HuH-7.5 (cell line): ENCODE data around the gene TMED8.
A peak's percentile ranks its signal among the peaks of the same experiment; 100 is the strongest.
"Not testable (repeated sequence)": the region's sequence is repeated elsewhere in the genome, so short reads cannot be mapped to it uniquely, and the experiment has no call there.

Experiments used
- DNase-seq: peaks from one replicate; pipeline ENCODE4 v3.0.0; 2011; ENCODE audit warnings: low spot score

The TMED8 gene

GRCh38 chr14:77322250-77322902, 54.5 kb downstream of the TMED8 start:
- no peak for DNase-seq

- DNase-seq = peak; percentile 73
Measured at GRCh38 chr14:77320238-77320935, 56.5 kb downstream of the TMED8 start, which contains the start of gene POMT2. TSS of gene POMT2 (minus strand) at chr14:77320883. CDS start at chr14:77320681, 202 bp downstream.

GRCh38 chr14:77319422-77319821, 57.5 kb downstream of the TMED8 start:
- DNase-seq = no peak

GRCh38 chr14:77318756-77319155, 58.1 kb downstream of the TMED8 start:
- DNase-seq = not testable (repeated sequence)

GRCh38 chr14:77318006-77318553, 58.8 kb downstream of the TMED8 start:
- no peak for DNase-seq

GRCh38 chr14:77316872-77317301, 60.0 kb downstream of the TMED8 start:
- DNase-seq = no peak

GRCh38 chr14:77316195-77316505, 60.7 kb downstream of the TMED8 start:
- DNase-seq = no peak

GRCh38 chr14:77314539-77315457, 62.1 kb downstream of the TMED8 start:
- DNase-seq = no peak

GRCh38 chr14:77314043-77314442, 62.9 kb downstream of the TMED8 start:
- no peak for DNase-seq

- no peak for DNase-seq
Measured at GRCh38 chr14:77313371-77313770, 63.5 kb downstream of the TMED8 start.

GRCh38 chr14:77311217-77311616, 65.7 kb downstream of the TMED8 start:
- no peak for DNase-seq

- no peak for DNase-seq
Measured at GRCh38 chr14:77310026-77310425, 66.9 kb downstream of the TMED8 start.

- DNase-seq = no peak
Measured at GRCh38 chr14:77309131-77309530, 67.8 kb downstream of the TMED8 start.

GRCh38 chr14:77306851-77307496, 69.9 kb downstream of the TMED8 start:
- DNase-seq = no peak

- DNase-seq = no peak
Measured at GRCh38 chr14:77306416-77306815, 70.5 kb downstream of the TMED8 start.

GRCh38 chr14:77305696-77306095, 71.2 kb downstream of the TMED8 start:
- no peak for DNase-seq

- peak; percentile 42 for DNase-seq
Measured at GRCh38 chr14:77303417-77304156, 73.3 kb downstream of the TMED8 start.

- DNase-seq = no peak
Measured at GRCh38 chr14:77302926-77303325, 74.0 kb downstream of the TMED8 start.

- peak; percentile 43 for DNase-seq
Measured at GRCh38 chr14:77301103-77301502, 75.8 kb downstream of the TMED8 start.

GRCh38 chr14:77299771-77300170, 77.1 kb downstream of the TMED8 start:
- DNase-seq = no peak

GRCh38 chr14:77296906-77297305, 80.0 kb downstream of the TMED8 start:
- DNase-seq = no peak
